ENCODE data around the gene SUMF2.
A peak's percentile ranks its signal among the peaks of the same experiment; 100 is the strongest.
"Not testable (repeated sequence)": the region's sequence is repeated elsewhere in the genome, so short reads cannot be mapped to it uniquely, and the experiment has no call there.

Gene SUMF2

GRCh38 chr7:56063882-56064625, at the start of gene SUMF2:
Gene SUMF2, plus strand, starts transcription at chr7:56064286. Its CDS starts 26 bp downstream, at chr7:56064312.
- peak; percentile 88 to 89 for DNase-seq (ENCODE audit: low read depth in 2 of 2)

DNA sequence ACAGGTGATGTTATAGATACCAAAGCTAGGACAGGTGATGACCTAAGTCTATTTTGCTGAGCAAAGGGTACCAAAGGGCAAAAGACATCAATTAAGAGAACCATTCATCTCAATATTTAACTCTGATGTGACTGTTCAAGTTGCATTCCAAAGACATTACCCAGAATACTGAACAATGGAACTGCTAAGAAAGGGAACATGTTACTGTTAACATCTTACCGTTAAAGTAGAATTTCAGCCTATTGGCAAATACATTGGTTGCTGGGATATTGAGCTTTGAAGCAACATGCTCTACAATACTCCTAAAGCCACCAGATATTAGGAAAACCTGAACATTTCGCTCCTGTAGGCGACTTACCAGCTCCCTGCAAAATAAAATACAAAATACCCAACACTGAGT, 47.1 kb upstream of the SUMF2 start:
- DNase-seq (ENCODE audit: low read depth in 2 of 2), result not testable (repeated sequence)

- no peak for DNase-seq (ENCODE audit: low read depth in 2 of 2)
Measured at GRCh38 chr7:56019501-56019900, 44.6 kb upstream of the SUMF2 start.

DNA sequence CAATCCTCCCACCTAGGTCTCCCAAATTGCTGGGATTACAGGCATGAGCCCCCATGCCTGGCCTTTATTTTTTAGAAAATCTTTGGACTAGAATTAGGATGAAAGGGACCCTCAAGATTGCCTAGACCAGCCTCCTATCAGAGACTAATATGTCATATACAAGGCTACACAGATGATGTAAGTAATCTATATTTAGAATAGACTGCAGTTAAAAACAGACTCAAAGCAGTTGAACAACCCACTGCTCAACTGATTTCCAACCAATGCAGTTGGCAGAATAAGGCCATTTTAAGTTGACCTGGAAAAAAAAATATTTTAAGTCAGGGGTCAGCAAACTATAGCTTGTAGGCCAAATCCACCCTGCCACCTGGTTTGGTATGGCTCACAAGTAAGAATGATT, 40.6 kb upstream of the SUMF2 start:
- DNase-seq (ENCODE audit: low read depth in 2 of 2), result no peak

DNA sequence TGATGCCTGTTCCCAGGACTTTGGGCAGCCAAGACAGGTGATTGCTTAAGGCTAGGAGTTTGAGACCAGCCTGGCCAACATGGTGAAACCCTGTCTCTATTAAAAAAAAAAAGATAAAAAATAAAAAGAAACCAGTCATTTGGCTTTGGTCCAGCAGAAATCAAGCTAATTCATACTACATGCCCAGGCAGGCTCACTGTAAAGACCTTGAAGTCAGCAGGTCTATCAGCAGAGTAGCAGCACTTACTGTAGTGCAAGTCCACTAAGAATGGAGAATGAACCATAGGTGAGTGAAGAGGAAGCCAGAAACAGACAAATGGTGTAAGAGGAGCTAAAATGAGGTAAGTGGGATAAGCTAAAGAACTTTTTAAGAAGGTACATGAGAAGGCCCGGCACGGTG, 37.5 kb upstream of the SUMF2 start:
- no peak for DNase-seq (ENCODE audit: low read depth in 2 of 2)

- no peak for DNase-seq (ENCODE audit: low read depth in 2 of 2)
Measured at GRCh38 chr7:56028942-56029630, 35.0 kb upstream of the SUMF2 start.

DNA sequence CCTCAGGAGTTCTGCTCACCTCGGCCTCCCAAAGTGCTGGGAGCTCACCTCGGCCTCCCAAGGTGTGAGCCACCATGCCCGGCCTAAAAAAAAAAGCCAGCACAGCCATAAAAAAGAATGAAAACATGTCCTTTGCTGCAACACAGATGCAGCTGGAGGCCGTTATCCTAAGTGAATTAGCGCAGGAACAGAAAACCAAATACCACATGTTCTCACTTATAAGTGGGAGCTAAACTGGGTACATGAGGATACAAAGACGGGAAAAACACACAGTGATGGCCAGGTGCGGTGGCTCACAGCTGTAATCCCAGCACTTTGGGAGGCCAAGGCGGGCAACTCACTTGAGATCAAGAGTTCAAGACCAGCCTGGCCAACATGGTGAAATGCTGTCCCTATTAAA, 33.7 kb upstream of the SUMF2 start:
- DNase-seq (ENCODE audit: low read depth in 2 of 2), result no peak

- DNase-seq (ENCODE audit: low read depth in 2 of 2), result not testable (repeated sequence)
Measured at GRCh38 chr7:56031556-56031955, 32.5 kb upstream of the SUMF2 start.

DNA sequence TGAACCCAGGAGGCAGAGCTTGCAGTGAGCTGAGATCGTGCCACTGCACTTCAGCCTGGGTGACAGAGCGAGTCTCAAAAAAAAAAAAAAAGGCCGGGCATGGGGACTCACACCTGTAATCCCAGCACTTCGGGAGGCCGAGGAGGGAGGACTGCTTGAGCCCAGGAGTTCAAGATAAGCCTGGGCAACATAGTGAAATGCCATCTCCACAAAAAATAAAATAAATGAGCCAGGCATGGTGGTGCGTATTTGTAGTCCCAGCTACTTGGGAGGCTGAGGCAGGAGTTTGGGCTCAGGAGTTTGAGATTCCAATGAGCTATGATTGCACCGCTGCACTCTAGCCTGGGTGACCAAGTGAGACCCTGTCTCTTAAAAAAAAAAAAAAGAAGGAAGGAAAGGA, 31.5 kb upstream of the SUMF2 start:
- DNase-seq (ENCODE audit: low read depth in 2 of 2), result not testable (repeated sequence)

- peak; percentile 47 to 64 for DNase-seq (ENCODE audit: low read depth in 2 of 2)
Measured at GRCh38 chr7:56033671-56034432, 30.2 kb upstream of the SUMF2 start.

DNA sequence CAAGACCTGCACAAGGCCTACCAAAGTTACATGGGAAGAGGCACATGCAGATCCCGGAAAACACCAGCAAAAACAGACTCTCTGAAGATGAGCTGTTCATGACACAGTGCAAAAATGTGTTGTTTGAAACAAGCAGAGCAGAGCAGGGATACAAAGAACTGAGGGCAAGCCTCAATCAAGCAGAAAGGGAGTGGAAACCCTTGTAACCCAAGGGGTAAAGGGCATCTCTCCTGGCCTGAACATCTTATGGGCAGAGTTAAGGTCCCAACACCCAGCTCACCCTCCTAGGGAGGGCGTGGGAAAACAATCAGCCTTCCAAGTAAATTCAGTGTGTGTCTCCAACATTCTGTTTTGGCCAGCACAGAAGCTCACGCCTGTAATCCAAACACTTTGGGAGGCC, 23.4 kb upstream of the SUMF2 start:
- DNase-seq (ENCODE audit: low read depth in 2 of 2), result no peak

DNA sequence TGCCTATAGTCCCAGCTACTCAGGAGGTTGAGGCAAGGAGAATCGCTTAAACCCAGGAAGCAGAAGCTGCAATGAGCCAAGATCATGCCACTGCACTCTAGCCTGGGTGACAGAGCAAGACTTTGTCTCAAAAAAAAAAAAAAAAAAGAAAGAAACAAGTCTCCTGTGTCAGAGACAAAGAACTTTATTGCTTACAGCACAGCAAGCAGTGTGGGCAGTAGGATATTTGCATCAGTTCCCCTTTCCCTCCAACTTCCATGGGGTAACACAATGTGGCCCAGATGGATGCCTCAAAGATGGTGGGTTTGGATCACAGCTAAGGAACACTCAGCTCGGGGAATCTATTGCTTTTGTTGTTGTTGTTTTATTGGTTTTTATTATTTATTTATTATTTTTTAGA, 18.3 kb upstream of the SUMF2 start:
- not testable (repeated sequence) for DNase-seq (ENCODE audit: low read depth in 2 of 2)

DNA sequence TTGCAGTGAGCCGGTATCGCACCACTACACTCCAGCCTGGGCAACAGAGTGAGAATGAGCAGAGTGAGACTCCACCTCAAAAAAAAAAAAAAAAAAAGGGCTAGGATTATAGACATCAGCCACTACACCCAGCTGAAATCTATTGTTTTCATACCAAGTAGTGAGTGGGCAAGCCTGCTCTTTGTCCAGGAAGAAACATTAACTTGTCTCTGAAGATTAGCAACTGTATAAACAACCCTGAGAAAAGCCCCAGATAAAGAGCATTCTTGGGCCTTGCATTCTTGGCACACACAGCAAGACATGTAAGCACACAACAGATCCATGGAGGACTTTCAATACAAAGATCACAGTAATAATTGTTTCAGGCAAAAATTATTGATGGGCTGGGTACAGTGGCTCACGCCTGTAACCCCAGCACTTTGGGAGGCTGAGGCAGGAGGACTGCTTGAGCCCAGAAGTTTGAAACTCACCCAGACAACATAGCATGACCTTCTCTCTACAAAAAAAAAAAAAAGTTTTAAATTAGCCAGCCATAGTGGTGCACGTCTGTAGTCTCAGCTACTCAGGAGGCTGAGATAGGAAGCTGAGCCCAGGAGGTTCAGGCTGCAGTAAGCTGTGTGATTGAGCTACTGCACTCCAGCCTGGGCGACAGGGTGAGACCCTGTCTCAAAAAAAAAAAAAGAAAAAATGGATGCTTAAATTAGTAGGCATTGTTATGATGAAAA, 17.2 kb upstream of the SUMF2 start:
- no peak for DNase-seq (ENCODE audit: low read depth in 2 of 2)

DNA sequence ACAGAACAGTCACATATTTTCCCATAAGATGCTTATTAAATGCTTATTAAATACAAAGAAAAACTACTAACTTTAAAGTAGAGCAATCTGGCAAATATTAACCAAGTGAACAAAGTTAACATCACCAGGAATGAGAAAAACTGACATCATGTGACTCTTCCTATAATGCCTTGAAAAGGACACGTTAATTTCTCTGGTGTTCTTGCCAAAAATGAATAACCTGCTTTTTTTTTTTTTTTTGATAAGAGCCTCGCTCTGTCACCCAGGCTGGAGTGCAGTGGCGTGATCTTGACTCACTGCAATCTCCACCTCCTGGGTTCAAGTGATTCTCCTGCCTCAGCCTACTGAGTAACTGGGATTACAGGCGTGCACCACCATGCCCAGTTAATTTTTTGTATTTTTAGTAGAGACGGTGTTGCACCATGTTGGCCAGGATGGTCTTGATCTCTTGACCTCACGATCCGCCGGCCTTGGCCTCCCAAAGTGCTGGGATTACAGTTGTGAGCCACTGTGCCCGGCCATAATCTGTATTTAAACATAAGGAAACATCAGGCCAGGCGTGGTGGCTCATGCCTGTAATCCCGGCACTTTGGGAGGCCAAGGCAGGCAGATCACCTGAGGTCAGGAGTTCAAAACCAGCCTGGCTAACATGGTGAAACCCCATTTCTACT, 16.5 kb upstream of the SUMF2 start:
- DNase-seq (ENCODE audit: low read depth in 2 of 2), result not testable (repeated sequence)

DNA sequence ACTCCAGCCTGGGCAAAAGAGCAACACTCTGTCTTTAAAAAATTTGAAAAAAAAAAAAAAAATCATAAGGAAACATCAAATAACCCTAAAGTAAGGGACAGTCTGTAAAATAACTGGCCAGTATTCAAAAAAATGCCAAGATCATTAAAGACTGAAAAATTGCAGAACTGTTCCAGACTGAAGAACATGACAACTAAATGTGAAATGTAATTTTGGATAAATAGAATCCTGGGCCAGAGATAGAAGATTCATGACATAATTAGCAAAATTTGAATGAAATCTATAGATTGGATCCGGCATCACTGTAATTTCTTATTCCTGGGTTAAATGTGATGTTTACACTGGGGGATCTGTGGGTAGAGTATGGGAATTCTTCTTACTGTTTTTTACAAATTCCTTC, 15.8 kb upstream of the SUMF2 start:
- no peak for DNase-seq (ENCODE audit: low read depth in 2 of 2)

GRCh38 chr7:56048763-56049162, 15.3 kb upstream of the SUMF2 start:
- DNase-seq (ENCODE audit: low read depth in 2 of 2), result not testable (repeated sequence)

DNA sequence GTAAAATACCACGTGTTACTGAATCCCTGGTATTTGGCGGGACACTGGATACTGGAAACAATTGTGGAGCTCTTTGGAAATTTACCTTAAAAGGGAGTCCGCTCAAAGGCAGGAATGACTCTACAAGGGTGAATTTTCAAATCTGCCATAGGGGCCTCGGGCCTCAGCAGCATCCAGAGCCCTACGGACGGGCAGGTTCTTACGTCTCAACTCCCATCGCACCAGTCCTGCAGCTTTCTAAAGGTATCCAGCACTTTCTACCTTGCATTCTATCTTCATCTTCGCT, 13.1 kb upstream of the SUMF2 start:
- DNase-seq (ENCODE audit: low read depth in 2 of 2), result no peak

GRCh38 chr7:56051339-56052191, 12.5 kb upstream of the SUMF2 start, which contains the start of the genes CCT6A and PSPH:
Gene CCT6A, plus strand, starts transcription at chr7:56051765. Its CDS starts 84 bp downstream, at chr7:56051849.
Gene PSPH, minus strand, starts transcription at chr7:56051444. Its CDS starts 30,232 bp downstream, at chr7:56021212.
- DNase-seq (ENCODE audit: low read depth in 2 of 2), result peak; percentile 84 to 93

DNA sequence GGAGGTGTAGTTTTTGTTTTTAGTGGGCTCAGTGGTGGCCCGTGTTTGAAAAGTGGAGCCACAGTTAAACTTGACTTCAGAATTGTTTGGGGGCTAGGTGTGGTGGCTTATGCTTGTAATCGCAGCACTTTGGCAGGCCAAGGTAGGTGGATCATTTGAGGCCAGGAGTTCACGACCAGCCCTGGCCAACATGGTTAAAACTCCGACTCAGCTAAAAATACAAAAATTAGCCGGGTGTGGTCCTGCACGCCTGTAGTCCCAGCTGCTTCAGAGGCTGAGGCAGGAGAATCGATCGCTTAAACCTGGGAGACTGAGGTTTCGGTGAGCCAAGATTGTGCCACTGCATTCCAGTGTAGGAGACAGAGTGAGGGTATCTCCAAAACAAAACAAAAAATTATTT, 10.7 kb upstream of the SUMF2 start:
- DNase-seq (ENCODE audit: low read depth in 2 of 2), result no peak

GRCh38 chr7:56053993-56054392, 10.1 kb upstream of the SUMF2 start:
- DNase-seq (ENCODE audit: low read depth in 2 of 2), result no peak
